PFSK-1 (cell line): ENCODE results near the gene MICAL1.

Experiments used
- FOXP2 ChIP-seq: optimal IDR thresholded peaks from 2 replicates; pipeline ENCODE3; 2011; ENCODE audit warnings: borderline replicate concordance, control low read depth, inconsistent platforms; ENCODE audit not compliant: insufficient read depth; ENCODE audit errors: extremely low read length, extremely low read depth
- POLR2AphosphoS5 ChIP-seq: IDR thresholded peaks from 2 replicates; pipeline ENCODE4 v1.6.1; 2012; ENCODE audit warnings: low read depth, mild to moderate bottlenecking, control low read depth, low read length, moderate library complexity
- SIN3A ChIP-seq: IDR thresholded peaks from 2 replicates; pipeline ENCODE4 v1.6.1; 2012; ENCODE audit warnings: mild to moderate bottlenecking, low read length, moderate library complexity, borderline replicate concordance; ENCODE audit not compliant: insufficient read depth
- TAF1 ChIP-seq: IDR thresholded peaks from 2 replicates; pipeline ENCODE4 v1.6.1; 2012; ENCODE audit warnings: low read length, control low read depth, borderline replicate concordance; ENCODE audit not compliant: insufficient read depth
- TF ChIP-seq, protein P1 (sequence below), 2 experiments: IDR thresholded peaks; 2 replicates each; pipeline versions ENCODE4 v1.6.1 to v1.8.0; 2011 to 2012; ENCODE audit warnings: low read depth in 2 of 2, low read length in 2 of 2, control low read depth in 1 of 2, inconsistent platforms in 1 of 2, mild to moderate bottlenecking in 1 of 2, moderate library complexity in 1 of 2; ENCODE audit not compliant: insufficient read depth in 1 of 2

Gene MICAL1

DNA sequence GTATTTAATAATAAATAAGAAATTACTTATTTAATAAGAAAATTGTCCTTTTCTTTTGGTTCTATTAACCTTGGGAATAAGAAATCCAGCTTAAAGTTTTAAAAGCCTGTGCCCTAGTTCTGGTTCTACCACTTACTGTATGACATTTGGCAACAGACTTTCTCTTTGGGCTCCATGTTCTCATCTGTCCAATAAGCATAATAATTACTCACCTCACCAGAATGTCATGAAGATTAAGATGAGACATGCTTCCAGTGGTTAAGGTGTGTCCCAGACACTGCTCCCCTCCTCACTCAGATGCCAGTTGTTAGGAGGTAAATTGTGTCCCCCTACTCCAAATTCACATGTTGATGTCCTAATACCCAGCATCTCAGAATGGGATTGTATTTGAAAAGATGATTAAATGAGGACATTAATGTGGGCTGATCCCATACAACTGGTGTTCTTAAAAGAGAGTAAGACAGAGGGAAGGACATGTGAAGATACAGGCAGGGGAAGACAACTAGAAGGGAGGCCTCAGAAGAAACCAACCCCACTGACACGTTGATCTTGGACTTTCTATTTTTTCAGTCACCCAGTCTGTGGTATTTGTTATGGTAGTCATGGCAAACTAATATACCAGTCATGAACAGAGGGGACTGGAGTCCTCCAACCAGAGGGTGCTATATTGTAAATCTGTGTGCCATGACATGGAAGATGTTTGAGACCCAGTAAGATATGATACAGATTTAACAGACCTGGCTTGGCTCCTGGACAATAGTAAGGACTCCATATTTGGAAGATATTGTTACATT lies 6.4 kb upstream of the MICAL1 start:
- no peak for TF ChIP-seq SIN3A
- TF ChIP-seq POLR2AphosphoS5, result no peak
- no peak for TF ChIP-seq TAF1
- TF ChIP-seq FOXP2, result no peak
- TF ChIP-seq, protein P1, sequence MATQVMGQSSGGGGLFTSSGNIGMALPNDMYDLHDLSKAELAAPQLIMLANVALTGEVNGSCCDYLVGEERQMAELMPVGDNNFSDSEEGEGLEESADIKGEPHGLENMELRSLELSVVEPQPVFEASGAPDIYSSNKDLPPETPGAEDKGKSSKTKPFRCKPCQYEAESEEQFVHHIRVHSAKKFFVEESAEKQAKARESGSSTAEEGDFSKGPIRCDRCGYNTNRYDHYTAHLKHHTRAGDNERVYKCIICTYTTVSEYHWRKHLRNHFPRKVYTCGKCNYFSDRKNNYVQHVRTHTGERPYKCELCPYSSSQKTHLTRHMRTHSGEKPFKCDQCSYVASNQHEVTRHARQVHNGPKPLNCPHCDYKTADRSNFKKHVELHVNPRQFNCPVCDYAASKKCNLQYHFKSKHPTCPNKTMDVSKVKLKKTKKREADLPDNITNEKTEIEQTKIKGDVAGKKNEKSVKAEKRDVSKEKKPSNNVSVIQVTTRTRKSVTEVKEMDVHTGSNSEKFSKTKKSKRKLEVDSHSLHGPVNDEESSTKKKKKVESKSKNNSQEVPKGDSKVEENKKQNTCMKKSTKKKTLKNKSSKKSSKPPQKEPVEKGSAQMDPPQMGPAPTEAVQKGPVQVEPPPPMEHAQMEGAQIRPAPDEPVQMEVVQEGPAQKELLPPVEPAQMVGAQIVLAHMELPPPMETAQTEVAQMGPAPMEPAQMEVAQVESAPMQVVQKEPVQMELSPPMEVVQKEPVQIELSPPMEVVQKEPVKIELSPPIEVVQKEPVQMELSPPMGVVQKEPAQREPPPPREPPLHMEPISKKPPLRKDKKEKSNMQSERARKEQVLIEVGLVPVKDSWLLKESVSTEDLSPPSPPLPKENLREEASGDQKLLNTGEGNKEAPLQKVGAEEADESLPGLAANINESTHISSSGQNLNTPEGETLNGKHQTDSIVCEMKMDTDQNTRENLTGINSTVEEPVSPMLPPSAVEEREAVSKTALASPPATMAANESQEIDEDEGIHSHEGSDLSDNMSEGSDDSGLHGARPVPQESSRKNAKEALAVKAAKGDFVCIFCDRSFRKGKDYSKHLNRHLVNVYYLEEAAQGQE (IDR thresholded peaks at IDR 0.05; ENCODE audit: insufficient read depth in 1 of 2, low read depth in 2 of 2, low read length in 2 of 2), result no peak

DNA sequence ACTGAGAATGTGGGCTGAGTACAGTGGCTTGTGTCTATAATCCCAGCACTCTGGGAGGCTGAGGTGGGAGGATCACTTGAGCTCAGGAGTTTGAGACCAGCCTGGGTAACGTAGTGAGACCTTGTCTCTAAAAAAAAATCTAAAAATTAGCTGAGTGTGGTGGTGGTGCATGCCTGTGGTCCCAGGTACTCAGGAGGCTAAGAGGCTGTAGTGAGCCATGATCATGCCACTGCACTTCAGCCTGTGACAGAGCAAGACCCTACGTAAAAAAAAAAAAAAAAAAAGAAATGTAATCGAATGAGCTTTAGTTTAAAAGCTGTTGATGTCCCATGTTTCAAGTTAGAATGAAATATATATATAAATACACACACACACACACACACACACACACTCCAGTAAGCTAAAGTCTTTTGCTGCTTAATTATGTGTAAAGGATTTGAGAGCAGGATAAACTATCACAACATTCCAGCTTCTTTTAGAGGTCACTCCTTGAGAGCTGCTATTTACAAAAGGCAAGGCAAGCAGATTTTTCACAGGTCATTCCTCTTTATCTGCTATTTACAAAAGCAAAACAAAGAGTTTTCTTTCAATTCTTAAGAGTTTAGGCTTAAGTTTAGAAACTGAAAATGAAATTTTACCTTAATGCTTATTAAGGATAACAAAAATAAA lies 4.7 kb upstream of the MICAL1 start:
- TF ChIP-seq FOXP2, result no peak
- TF ChIP-seq POLR2AphosphoS5, result no peak
- TF ChIP-seq, protein P1 (IDR thresholded peaks at IDR 0.05; ENCODE audit: insufficient read depth in 1 of 2, low read depth in 2 of 2, low read length in 2 of 2), result no peak
- TF ChIP-seq TAF1, result no peak
- TF ChIP-seq SIN3A, result no peak

DNA sequence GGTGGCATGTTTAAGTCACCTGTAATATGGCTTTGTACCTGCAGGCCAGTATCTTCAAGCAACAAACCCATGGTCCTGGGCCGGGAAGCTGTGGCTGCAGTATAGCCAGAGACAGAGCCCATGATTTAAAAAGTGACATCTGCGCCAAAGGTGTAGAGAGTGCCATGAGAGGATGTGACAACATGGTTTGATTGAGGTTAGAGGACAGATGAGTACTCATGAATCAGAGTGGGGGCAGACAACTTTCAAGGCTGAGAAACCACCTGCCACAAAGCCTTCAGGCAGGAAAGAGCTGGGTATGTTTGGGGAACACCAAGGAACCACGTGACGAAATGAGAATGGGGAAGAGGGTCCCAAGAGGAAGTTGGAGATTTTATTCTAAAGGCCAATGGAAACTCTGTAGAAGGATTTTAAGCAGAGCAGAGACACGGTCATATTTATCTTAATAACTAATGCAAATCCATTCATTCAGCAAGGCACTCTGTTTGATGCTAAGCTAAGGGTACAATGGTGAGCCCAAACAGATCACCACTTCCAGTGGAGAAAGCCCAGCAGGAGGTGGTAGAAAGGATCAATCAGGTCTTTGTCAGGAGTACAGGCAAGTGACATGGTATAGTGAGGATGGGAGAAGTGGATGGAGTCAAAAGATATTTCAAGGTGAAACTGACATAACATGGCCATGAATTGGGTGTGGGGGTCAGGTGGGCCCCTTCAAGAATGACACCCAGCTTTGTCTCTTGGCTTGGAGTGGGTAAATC lies 3.4 kb upstream of the MICAL1 start:
- TF ChIP-seq POLR2AphosphoS5 (no peak), FOXP2 (no peak), TAF1 (no peak), SIN3A (no peak)
- TF ChIP-seq, protein P1 (IDR thresholded peaks at IDR 0.05; ENCODE audit: insufficient read depth in 1 of 2, low read depth in 2 of 2, low read length in 2 of 2), result no peak

DNA sequence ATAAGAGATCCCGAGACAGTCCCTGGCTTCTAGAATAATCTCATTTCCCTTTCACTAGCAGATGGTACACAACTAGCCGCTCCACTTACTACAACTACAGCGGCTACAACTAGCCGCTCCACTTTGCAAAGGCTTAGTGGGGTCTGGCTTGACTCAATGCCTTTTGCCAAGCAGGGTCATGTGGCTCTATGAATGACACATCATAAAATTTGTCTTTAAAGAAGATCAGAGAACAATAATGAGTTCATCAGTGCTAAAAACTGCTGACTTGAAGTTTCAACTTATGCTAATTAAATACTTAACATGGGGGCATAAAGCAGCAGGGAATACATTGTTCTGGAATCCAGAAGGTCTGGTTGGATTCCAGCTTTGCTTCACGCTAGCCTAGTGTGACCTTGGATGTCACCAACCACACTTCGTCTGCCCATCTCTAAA lies 2.0 kb upstream of the MICAL1 start:
- no peak for TF ChIP-seq FOXP2
- TF ChIP-seq SIN3A, result no peak
- no peak for TF ChIP-seq POLR2AphosphoS5
- TF ChIP-seq, protein P1 (IDR thresholded peaks at IDR 0.05; ENCODE audit: insufficient read depth in 1 of 2, low read depth in 2 of 2, low read length in 2 of 2), result no peak
- TF ChIP-seq TAF1, result no peak
